Neural cell (in vitro differentiated cells): ENCODE measurements around the gene MCM7. TPM values are rescaled to one million over a fixed set of nuclear protein-coding genes. Genes with fewer than 3 reads are reported as not detected.

Experiments used
- H2AFZ ChIP-seq: fragments of 200-600, 300-800 bp; sonication (generic), shearing (Covaris generic); 2 replicates; pipeline ENCODE4 v1.6.0; 2014; ENCODE audit warnings: low read depth, mild to moderate bottlenecking, antibody characterized with exemption, low read length, moderate library complexity
- H3F3A ChIP-seq: fragments of 200-600 bp; shearing (Covaris generic); 2 replicates; pipeline ENCODE4 v1.6.1; 2016; ENCODE audit warnings: mild to moderate bottlenecking, moderate library complexity, mixed read lengths, antibody characterized with exemption, low read length; ENCODE audit not compliant: insufficient read depth, poor library complexity, severe bottlenecking
- H3K27ac ChIP-seq: fragments of 200-600, 300-800 bp; sonication (generic), shearing (Covaris generic); 2 replicates; pipeline ENCODE4 v1.5.1; 2014; ENCODE audit warnings: mild to moderate bottlenecking, low read length, moderate library complexity
- H3K27me3 ChIP-seq: fragments of 300-800, 200-600 bp; sonication (generic), shearing (Covaris generic); 2 replicates; pipeline ENCODE4 v1.6.0; 2014; ENCODE audit warnings: mild to moderate bottlenecking, low read depth, low read length, moderate library complexity; ENCODE audit not compliant: insufficient read depth
- H3K36me3 ChIP-seq: fragments of 300-800, 200-600 bp; sonication (generic), shearing (Covaris generic); 2 replicates; pipeline ENCODE4 v1.5.1; 2014; ENCODE audit warnings: mild to moderate bottlenecking, antibody characterized with exemption, low read length, moderate library complexity; ENCODE audit not compliant: insufficient read depth
- H3K4me2 ChIP-seq: fragments of 300-800, 200-600 bp; sonication (generic), shearing (Covaris generic); 2 replicates; pipeline ENCODE4 v1.6.0; 2014; ENCODE audit warnings: mild to moderate bottlenecking, low read length
- H3K4me3 ChIP-seq: fragments of 300-800, 200-600 bp; sonication (generic), shearing (Covaris generic); 2 replicates; pipeline ENCODE4 v1.5.1; 2014; ENCODE audit warnings: mild to moderate bottlenecking, low read length, moderate library complexity
- H3K79me2 ChIP-seq: fragments of 200-600 bp; shearing (Covaris generic); replicated peaks from 2 replicates; pipeline ENCODE4 v1.6.0; 2014; ENCODE audit warnings: mild to moderate bottlenecking, low read length, moderate library complexity; ENCODE audit not compliant: insufficient read depth
- H3K9ac ChIP-seq: fragments of 300-800, 200-600 bp; sonication (generic), shearing (Covaris generic); 2 replicates; pipeline ENCODE4 v1.6.1; 2016; ENCODE audit warnings: mild to moderate bottlenecking, low read length, mixed read lengths
- H3K9me2 ChIP-seq: fragments of 200-600 bp; shearing (Covaris generic); 2 replicates; pipeline ENCODE4 v1.6.1; 2016; ENCODE audit warnings: mild to moderate bottlenecking, low read length, mixed read lengths; ENCODE audit not compliant: insufficient read depth
- H3K9me3 ChIP-seq: fragments of 200-600, 300-800 bp; sonication (generic), shearing (Covaris generic); 2 replicates; pipeline ENCODE4 v1.6.1; 2016; ENCODE audit warnings: mild to moderate bottlenecking, mixed run types, low read length, moderate library complexity, mixed read lengths
- H4K20me1 ChIP-seq: fragments of 200-600 bp; shearing (Covaris generic); 2 replicates; pipeline ENCODE4 v1.6.1; 2016; ENCODE audit warnings: mild to moderate bottlenecking, mixed run types; ENCODE audit not compliant: insufficient read depth
- EP300 ChIP-seq: fragments of 450-650 bp; conservative IDR thresholded peaks from 2 replicates; pipeline ENCODE4 v1.6.1; 2014; ENCODE audit warnings: antibody characterized with exemption, mild to moderate bottlenecking, moderate library complexity; ENCODE audit not compliant: poor library complexity, severe bottlenecking
- EZH2 ChIP-seq: fragments of 200-600, 300-800 bp; shearing (Covaris generic), sonication (generic); IDR thresholded peaks from 2 replicates; pipeline ENCODE4 v1.6.1; 2014; ENCODE audit warnings: antibody characterized with exemption, low read length, borderline replicate concordance, mild to moderate bottlenecking; ENCODE audit not compliant: insufficient read depth, poor library complexity, severe bottlenecking
- MXI1 ChIP-seq: fragments of 450-650 bp; conservative IDR thresholded peaks from 2 replicates; pipeline ENCODE4 v1.6.1; 2014; ENCODE audit warnings: antibody characterized with exemption, mild to moderate bottlenecking; ENCODE audit not compliant: poor library complexity, severe bottlenecking
- POLR2AphosphoS5 ChIP-seq: IDR thresholded peaks from 2 replicates; pipeline ENCODE4 v1.6.1; 2012
- RAD21 ChIP-seq: fragments of 450-650 bp; conservative IDR thresholded peaks from 2 replicates; pipeline ENCODE4 v1.6.1; 2014; ENCODE audit warnings: antibody characterized with exemption, mild to moderate bottlenecking, moderate library complexity
- SMC3 ChIP-seq: fragments of 450-650 bp; conservative IDR thresholded peaks from 2 replicates; pipeline ENCODE4 v1.6.1; 2014; ENCODE audit warnings: antibody characterized with exemption, mild to moderate bottlenecking, moderate library complexity; ENCODE audit not compliant: poor library complexity
- TAF1 ChIP-seq: IDR thresholded peaks from 2 replicates; pipeline ENCODE4 v1.6.1; 2012; ENCODE audit warnings: low read depth
- polyA plus RNA-seq: library from polyadenylated mRNA; depleted of rRNA; stranded (reverse); fragments of >200 nt; gene quantifications from 2 replicates; pipeline ENCODE4 v1.2.3, GENCODE V29; 2014
- TF ChIP-seq, protein P1 (sequence below): IDR thresholded peaks from 2 replicates; pipeline ENCODE4 v1.6.1; 2012; ENCODE audit warnings: borderline replicate concordance
- TF ChIP-seq, protein P2 (sequence below): fragments of 450-650 bp; IDR thresholded peaks from 2 replicates; pipeline ENCODE4 v1.5.1; 2014; ENCODE audit warnings: antibody characterized with exemption, mild to moderate bottlenecking, moderate library complexity; ENCODE audit not compliant: poor library complexity, severe bottlenecking

MCM7 gene
- polyA plus RNA-seq, 1 donor from 2014 or later: 146 TPM

DNA sequence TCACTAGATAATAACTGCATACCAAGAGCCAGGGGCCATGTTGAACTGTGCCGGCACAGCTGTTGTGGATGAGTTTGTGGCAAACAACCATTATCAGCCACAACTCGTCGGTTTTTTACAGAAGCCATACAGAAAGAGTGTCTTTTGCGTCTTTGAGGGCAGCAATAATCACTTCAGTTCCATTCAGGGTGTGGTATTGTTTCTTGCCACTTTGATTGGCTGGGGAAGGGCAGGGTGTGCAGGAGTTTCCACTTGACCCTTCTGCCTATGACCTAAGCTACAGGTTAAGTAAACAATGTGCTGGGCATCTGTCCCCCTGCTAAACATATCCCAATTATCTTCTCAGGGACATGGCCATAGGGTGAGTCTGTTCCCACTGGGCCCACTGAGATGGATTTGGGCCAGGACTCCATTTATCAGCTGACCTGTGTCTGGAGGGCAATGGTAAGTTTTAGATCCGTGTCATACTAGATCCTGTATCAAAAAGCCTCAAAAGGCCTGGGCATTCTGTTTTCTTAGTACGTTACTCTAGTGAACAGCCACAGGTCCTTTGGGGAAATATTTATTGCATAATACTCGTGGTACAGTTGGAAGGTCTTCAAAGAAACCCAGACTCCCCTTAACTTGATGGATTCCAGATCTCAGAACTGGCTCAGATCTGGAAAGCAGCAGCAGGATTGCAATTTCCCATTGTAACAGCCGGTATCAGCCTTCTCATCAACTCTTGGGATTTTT is 35.6 kb downstream of the MCM7 start:
- TF ChIP-seq EZH2: no peak
- TF ChIP-seq, protein P1, sequence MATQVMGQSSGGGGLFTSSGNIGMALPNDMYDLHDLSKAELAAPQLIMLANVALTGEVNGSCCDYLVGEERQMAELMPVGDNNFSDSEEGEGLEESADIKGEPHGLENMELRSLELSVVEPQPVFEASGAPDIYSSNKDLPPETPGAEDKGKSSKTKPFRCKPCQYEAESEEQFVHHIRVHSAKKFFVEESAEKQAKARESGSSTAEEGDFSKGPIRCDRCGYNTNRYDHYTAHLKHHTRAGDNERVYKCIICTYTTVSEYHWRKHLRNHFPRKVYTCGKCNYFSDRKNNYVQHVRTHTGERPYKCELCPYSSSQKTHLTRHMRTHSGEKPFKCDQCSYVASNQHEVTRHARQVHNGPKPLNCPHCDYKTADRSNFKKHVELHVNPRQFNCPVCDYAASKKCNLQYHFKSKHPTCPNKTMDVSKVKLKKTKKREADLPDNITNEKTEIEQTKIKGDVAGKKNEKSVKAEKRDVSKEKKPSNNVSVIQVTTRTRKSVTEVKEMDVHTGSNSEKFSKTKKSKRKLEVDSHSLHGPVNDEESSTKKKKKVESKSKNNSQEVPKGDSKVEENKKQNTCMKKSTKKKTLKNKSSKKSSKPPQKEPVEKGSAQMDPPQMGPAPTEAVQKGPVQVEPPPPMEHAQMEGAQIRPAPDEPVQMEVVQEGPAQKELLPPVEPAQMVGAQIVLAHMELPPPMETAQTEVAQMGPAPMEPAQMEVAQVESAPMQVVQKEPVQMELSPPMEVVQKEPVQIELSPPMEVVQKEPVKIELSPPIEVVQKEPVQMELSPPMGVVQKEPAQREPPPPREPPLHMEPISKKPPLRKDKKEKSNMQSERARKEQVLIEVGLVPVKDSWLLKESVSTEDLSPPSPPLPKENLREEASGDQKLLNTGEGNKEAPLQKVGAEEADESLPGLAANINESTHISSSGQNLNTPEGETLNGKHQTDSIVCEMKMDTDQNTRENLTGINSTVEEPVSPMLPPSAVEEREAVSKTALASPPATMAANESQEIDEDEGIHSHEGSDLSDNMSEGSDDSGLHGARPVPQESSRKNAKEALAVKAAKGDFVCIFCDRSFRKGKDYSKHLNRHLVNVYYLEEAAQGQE: no peak
- TF ChIP-seq SMC3: no peak
- no peak for TF ChIP-seq EP300
- no peak for TF ChIP-seq RAD21
- TF ChIP-seq, protein P2, sequence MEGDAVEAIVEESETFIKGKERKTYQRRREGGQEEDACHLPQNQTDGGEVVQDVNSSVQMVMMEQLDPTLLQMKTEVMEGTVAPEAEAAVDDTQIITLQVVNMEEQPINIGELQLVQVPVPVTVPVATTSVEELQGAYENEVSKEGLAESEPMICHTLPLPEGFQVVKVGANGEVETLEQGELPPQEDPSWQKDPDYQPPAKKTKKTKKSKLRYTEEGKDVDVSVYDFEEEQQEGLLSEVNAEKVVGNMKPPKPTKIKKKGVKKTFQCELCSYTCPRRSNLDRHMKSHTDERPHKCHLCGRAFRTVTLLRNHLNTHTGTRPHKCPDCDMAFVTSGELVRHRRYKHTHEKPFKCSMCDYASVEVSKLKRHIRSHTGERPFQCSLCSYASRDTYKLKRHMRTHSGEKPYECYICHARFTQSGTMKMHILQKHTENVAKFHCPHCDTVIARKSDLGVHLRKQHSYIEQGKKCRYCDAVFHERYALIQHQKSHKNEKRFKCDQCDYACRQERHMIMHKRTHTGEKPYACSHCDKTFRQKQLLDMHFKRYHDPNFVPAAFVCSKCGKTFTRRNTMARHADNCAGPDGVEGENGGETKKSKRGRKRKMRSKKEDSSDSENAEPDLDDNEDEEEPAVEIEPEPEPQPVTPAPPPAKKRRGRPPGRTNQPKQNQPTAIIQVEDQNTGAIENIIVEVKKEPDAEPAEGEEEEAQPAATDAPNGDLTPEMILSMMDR: no peak
- TF ChIP-seq TAF1: no peak
- TF ChIP-seq POLR2AphosphoS5: no peak
- no peak for TF ChIP-seq MXI1
- Histone ChIP-seq H3K9me3 (peaks cover 4% of the 10 kb centered on the region), H3K9me2 (no peaks in the 10 kb centered on the region), H3K27me3 (no peaks in the 10 kb centered on the region), H2AFZ (no peak overlapping the region), H3K4me3 (no peak overlapping the region), H3K79me2 (peaks cover 3% of the 10 kb centered on the region), H3K27ac (no peak overlapping the region), H3K9ac (no peak overlapping the region), H3K4me2 (no peak overlapping the region), H3F3A (no peaks in the 10 kb centered on the region), H4K20me1 (no peaks in the 10 kb centered on the region), H3K36me3 (peaks cover 7% of the 10 kb centered on the region)

DNA sequence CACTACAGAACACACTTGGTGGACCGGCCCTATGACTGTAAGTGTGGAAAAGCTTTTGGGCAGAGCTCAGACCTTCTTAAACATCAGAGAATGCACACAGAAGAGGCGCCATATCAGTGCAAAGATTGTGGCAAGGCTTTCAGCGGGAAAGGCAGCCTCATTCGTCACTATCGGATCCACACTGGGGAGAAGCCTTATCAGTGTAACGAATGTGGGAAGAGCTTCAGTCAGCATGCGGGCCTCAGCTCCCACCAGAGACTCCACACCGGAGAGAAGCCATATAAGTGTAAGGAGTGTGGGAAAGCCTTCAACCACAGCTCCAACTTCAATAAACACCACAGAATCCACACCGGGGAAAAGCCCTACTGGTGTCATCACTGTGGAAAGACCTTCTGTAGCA is 37.0 kb downstream of the MCM7 start:
- Histone ChIP-seq H3K9ac (no peak overlapping the region), H3K4me3 (no peak overlapping the region), H3K36me3 (no peaks in the 10 kb centered on the region), H3K9me3 (no peaks in the 10 kb centered on the region), H3K4me2 (no peak overlapping the region), H3K27ac (no peak overlapping the region), H3F3A (no peaks in the 10 kb centered on the region), H3K9me2 (no peaks in the 10 kb centered on the region), H4K20me1 (no peaks in the 10 kb centered on the region), H3K27me3 (no peaks in the 10 kb centered on the region), H2AFZ (no peak overlapping the region), H3K79me2 (no peaks in the 10 kb centered on the region)
- TF ChIP-seq TAF1 (no peak), EP300 (no peak), MXI1 (no peak), POLR2AphosphoS5 (no peak), RAD21 (no peak), SMC3 (no peak)
- TF ChIP-seq, protein P1: no peak
- TF ChIP-seq, protein P2: no peak
